ENCODE data around the gene HTR5A.
"Not testable (repeated sequence)": the region's sequence is repeated elsewhere in the genome, so short reads cannot be mapped to it uniquely, and the experiment has no call there.

The HTR5A gene

DNA sequence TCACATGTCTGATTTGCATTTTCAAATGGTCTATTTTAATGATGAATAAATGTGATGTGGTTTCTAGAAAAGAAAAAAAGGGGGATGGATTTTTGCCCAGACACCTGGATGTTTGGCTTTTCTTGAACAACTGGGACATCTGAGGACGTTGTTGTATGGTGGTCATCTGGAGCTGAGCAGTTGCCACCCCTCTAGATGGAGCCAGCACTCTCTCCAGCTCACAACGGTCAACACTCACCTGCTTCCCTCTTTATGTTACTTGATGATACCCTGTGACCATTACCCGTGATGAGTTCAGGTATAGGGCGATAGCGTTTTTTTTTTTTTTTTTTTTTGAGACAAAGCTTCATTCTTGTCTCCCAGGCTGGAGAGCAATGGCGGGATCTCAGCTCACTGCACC lies 37.1 kb upstream of the HTR5A start:
- no peaks in the 10 kb centered on the region for H3K4me1 ChIP-seq (ENCODE audit: insufficient read depth, low read length)
- H3K79me2 ChIP-seq (ENCODE audit: insufficient read depth, low read length): no peaks in the 10 kb centered on the region
- no peak overlapping the region for H3K4me3 ChIP-seq (ENCODE audit: low read depth in 1 of 2, low read length in 2 of 2)
- ATAC-seq (ENCODE audit: insufficient read depth, low read depth): no peak
- no peaks in the 10 kb centered on the region for H4K20me1 ChIP-seq (ENCODE audit: insufficient read depth, low read length)
- H2AFZ ChIP-seq (ENCODE audit: low read depth, low read length): no peak overlapping the region
- no peak overlapping the region for H3K4me2 ChIP-seq (ENCODE audit: insufficient read depth, low read length)
- no peak overlapping the region for H3K9ac ChIP-seq (ENCODE audit: low read depth, low read length)
- no peak for DNase-seq
- H3K27ac ChIP-seq (ENCODE audit: low read length): no peak overlapping the region
- no peaks in the 10 kb centered on the region for H3K36me3 ChIP-seq (ENCODE audit: insufficient read depth, low read length)
- TF ChIP-seq, protein P1, sequence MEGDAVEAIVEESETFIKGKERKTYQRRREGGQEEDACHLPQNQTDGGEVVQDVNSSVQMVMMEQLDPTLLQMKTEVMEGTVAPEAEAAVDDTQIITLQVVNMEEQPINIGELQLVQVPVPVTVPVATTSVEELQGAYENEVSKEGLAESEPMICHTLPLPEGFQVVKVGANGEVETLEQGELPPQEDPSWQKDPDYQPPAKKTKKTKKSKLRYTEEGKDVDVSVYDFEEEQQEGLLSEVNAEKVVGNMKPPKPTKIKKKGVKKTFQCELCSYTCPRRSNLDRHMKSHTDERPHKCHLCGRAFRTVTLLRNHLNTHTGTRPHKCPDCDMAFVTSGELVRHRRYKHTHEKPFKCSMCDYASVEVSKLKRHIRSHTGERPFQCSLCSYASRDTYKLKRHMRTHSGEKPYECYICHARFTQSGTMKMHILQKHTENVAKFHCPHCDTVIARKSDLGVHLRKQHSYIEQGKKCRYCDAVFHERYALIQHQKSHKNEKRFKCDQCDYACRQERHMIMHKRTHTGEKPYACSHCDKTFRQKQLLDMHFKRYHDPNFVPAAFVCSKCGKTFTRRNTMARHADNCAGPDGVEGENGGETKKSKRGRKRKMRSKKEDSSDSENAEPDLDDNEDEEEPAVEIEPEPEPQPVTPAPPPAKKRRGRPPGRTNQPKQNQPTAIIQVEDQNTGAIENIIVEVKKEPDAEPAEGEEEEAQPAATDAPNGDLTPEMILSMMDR (IDR thresholded peaks at IDR 0.05; ENCODE audit: borderline replicate concordance, extremely low read depth, low read length, poor library complexity, severe bottlenecking): no peak
- no peak for TF ChIP-seq EZH2 (IDR thresholded peaks at IDR 0.05; ENCODE audit: borderline replicate concordance, low read depth, low read length, severe bottlenecking)
- H3K9me3 ChIP-seq (ENCODE audit: insufficient read depth, low read length, severe bottlenecking): no peaks in the 10 kb centered on the region
- H3K27me3 ChIP-seq (ENCODE audit: insufficient read depth, low read length, poor library complexity): no peaks in the 10 kb centered on the region

DNA sequence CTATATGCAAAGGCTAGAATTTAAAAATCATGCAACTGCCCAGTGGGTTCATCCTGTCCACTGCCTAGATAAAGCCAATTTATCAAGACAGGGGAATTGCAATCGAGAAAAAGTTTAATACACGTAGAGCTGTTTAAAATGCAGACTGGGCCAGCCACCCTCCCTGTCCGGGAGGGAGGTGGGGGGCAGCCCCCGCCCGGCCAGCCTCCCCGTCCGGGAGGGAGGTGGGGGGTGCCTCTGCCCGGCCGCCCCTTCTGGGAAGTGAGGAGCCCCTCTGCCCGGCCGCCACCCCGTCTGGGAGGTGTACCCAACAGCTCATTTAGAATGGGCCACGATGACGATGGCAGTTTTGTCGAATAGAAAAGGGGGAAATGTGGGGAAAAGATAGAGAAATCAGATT lies 35.6 kb upstream of the HTR5A start:
- not testable (repeated sequence) for ATAC-seq (ENCODE audit: insufficient read depth, low read depth); H3K27ac ChIP-seq (ENCODE audit: low read length); H3K4me1 ChIP-seq (ENCODE audit: insufficient read depth, low read length); H2AFZ ChIP-seq (ENCODE audit: low read depth, low read length); H3K36me3 ChIP-seq (ENCODE audit: insufficient read depth, low read length); H3K27me3 ChIP-seq (ENCODE audit: insufficient read depth, low read length, poor library complexity); H3K79me2 ChIP-seq (ENCODE audit: insufficient read depth, low read length); H3K4me2 ChIP-seq (ENCODE audit: insufficient read depth, low read length); H4K20me1 ChIP-seq (ENCODE audit: insufficient read depth, low read length); DNase-seq; H3K4me3 ChIP-seq (ENCODE audit: low read depth in 1 of 2, low read length in 2 of 2); H3K9me3 ChIP-seq (ENCODE audit: insufficient read depth, low read length, severe bottlenecking); H3K9ac ChIP-seq (ENCODE audit: low read depth, low read length)

DNA sequence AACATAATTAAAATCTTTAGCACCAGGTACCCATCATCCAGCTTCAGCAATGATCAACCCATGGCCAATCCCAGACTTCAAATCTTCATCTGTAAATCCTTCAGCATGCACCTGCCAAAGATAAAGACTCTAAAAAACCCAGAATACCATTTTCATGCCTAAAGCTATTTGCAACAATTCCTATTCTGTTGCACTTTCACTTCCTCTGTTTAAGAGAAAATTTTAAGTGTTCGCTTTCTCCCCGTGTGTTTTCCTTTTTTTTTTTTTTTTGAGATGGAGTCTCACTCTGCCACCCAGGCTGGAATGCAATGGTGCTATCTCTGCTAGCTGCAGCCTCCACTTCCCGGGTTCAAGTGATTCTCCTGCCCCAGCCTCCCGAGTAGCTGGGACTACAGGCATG lies 31.8 kb upstream of the HTR5A start:
- Histone ChIP-seq H3K9me3 (ENCODE audit: insufficient read depth, low read length, severe bottlenecking) (no peaks in the 10 kb centered on the region), H3K27ac (ENCODE audit: low read length) (no peak overlapping the region), H3K4me3 (ENCODE audit: low read depth in 1 of 2, low read length in 2 of 2) (no peak overlapping the region), H2AFZ (ENCODE audit: low read depth, low read length) (no peak overlapping the region), H3K4me1 (ENCODE audit: insufficient read depth, low read length) (no peaks in the 10 kb centered on the region), H3K79me2 (ENCODE audit: insufficient read depth, low read length) (no peaks in the 10 kb centered on the region), H3K4me2 (ENCODE audit: insufficient read depth, low read length) (no peak overlapping the region), H3K27me3 (ENCODE audit: insufficient read depth, low read length, poor library complexity) (no peaks in the 10 kb centered on the region), H4K20me1 (ENCODE audit: insufficient read depth, low read length) (no peaks in the 10 kb centered on the region), H3K9ac (ENCODE audit: low read depth, low read length) (no peak overlapping the region), H3K36me3 (ENCODE audit: insufficient read depth, low read length) (no peaks in the 10 kb centered on the region)
- TF ChIP-seq, protein P1 (IDR thresholded peaks at IDR 0.05; ENCODE audit: borderline replicate concordance, extremely low read depth, low read length, poor library complexity, severe bottlenecking): no peak
- TF ChIP-seq EZH2 (IDR thresholded peaks at IDR 0.05; ENCODE audit: borderline replicate concordance, low read depth, low read length, severe bottlenecking): no peak
- DNase-seq: no peak
- no peak for ATAC-seq (ENCODE audit: insufficient read depth, low read depth)

DNA sequence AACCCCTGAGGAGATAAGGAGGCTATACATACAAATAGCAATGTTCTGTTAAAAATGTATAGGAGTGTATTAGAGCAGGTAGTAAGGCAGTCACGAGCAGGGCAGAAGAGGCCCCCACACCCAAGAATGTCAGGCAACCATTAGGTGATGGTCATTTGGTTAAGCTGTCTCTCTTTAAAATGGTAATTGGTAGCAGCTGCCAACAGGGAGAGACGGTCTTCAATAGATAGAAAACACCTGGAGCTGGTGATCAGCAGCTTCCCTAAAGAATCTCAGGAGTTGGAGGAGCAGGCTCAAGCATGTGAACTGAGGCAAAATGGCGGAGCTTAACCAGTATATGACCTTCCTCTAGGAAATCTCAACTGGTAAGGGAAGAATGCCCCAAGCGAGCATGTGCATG lies 26.4 kb upstream of the HTR5A start:
- Histone ChIP-seq H3K4me3 (ENCODE audit: low read depth in 1 of 2, low read length in 2 of 2) (no peak overlapping the region), H2AFZ (ENCODE audit: low read depth, low read length) (no peak overlapping the region), H4K20me1 (ENCODE audit: insufficient read depth, low read length) (no peaks in the 10 kb centered on the region), H3K36me3 (ENCODE audit: insufficient read depth, low read length) (no peaks in the 10 kb centered on the region), H3K27ac (ENCODE audit: low read length) (no peak overlapping the region), H3K4me1 (ENCODE audit: insufficient read depth, low read length) (no peaks in the 10 kb centered on the region), H3K79me2 (ENCODE audit: insufficient read depth, low read length) (no peaks in the 10 kb centered on the region), H3K9ac (ENCODE audit: low read depth, low read length) (no peak overlapping the region), H3K4me2 (ENCODE audit: insufficient read depth, low read length) (no peak overlapping the region), H3K27me3 (ENCODE audit: insufficient read depth, low read length, poor library complexity) (no peaks in the 10 kb centered on the region), H3K9me3 (ENCODE audit: insufficient read depth, low read length, severe bottlenecking) (no peaks in the 10 kb centered on the region)
- DNase-seq: no peak
- ATAC-seq (ENCODE audit: insufficient read depth, low read depth): no peak
- TF ChIP-seq EZH2 (IDR thresholded peaks at IDR 0.05; ENCODE audit: borderline replicate concordance, low read depth, low read length, severe bottlenecking): no peak
- TF ChIP-seq, protein P1 (IDR thresholded peaks at IDR 0.05; ENCODE audit: borderline replicate concordance, extremely low read depth, low read length, poor library complexity, severe bottlenecking): no peak
